Mononuclear cell (primary cell): ENCODE data around the gene GPR155. TPM values are rescaled to one million over a fixed set of nuclear protein-coding genes. Genes with fewer than 3 reads are reported as not detected.

Experiments
- H3K27me3 ChIP-seq: 2 replicates; pipeline ENCODE4 v1.6.0; 2011; ENCODE audit warnings: low read length, control low read depth; ENCODE audit not compliant: insufficient read depth
- H3K4me1 ChIP-seq: 2 replicates; pipeline ENCODE4 v1.5.1; 2011; ENCODE audit warnings: mild to moderate bottlenecking, low read length, control low read depth; ENCODE audit not compliant: insufficient read depth
- H3K4me3 ChIP-seq: 2 replicates; pipeline ENCODE4 v1.5.1; 2011; ENCODE audit warnings: mild to moderate bottlenecking, low read length, moderate library complexity
- H3K9me3 ChIP-seq: 2 replicates; pipeline ENCODE4 v1.5.1; 2011; ENCODE audit warnings: low read depth, mild to moderate bottlenecking, control low read depth, low read length
- total RNA-seq: library from RNA; depleted of rRNA; stranded (reverse); fragments of >200 nt; gene quantifications from one replicate; pipeline ENCODE4 v1.2.3, GENCODE V29; 2012

Gene GPR155
- total RNA-seq, 1 donor, result 12.9 TPM

DNA sequence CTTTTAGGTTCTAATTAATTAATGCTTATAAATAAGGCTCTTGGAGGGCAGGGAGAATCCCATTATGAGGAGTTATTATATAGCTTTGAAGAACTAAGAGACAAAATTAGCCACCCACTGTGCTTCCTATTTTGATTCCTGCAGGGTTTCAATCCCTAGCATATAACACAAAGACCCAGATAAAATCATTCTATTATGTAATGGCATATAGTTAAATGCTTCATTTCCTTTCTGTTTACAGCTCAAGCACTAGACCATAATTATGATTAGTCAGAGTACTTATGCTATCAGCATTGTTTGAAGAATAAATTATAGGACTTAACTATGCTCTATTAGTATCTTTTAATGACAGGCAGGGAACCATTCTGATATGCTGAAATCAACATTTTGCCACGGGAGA lies 9.1 kb downstream of the GPR155 start:
- H3K27me3 ChIP-seq, result no peaks in the 10 kb centered on the region
- H3K4me3 ChIP-seq, result no peak overlapping the region
- H3K9me3 ChIP-seq, result no peaks in the 10 kb centered on the region
- H3K4me1 ChIP-seq, result no peaks in the 10 kb centered on the region

DNA sequence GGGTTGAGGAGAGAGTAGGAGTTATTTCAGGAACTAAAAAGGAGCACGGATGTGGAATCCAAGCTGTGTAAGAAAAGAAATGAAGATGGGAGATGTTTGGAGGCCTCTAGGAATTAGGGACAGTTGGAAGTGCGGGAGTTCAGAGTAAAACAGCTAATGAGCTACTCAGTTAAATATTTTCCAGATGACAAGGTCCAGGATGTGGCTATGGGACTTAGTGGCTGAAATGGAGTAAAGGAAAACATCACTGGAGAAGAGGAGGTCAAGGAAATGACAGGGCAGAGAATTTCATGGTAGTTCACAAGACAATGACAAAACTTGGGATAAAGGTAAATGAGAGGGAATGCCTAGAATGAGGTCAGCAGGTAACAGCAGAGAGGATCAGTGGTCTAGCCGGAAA lies 13.0 kb downstream of the GPR155 start:
- Histone ChIP-seq H3K9me3 (no peaks in the 10 kb centered on the region), H3K27me3 (no peaks in the 10 kb centered on the region), H3K4me3 (no peak overlapping the region), H3K4me1 (no peaks in the 10 kb centered on the region)

DNA sequence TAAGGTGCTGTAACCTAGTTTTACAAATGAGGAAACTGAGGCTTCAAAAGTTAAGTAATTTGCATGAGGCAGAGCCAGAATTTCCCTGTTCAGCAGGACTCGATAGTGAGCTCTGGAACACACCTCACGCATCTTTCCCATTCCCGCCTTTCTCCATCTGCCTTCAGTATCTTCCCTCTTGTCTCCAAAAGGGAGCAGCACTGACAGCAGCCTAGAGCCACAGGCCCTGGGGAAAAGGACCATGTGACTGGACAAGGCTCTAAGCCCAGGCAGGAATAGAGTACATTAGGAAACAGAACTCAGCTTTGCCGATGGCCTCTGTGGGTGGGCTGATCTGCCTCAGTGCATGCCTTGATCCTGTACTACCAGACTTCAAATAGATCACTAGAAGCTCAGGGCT lies 21.5 kb downstream of the GPR155 start:
- Histone ChIP-seq H3K27me3 (no peaks in the 10 kb centered on the region), H3K9me3 (no peaks in the 10 kb centered on the region), H3K4me1 (no peaks in the 10 kb centered on the region), H3K4me3 (no peak overlapping the region)

GRCh38 chr2:174461221-174461620 lies 25.6 kb downstream of the GPR155 start:
- H3K9me3 ChIP-seq, result no peaks in the 10 kb centered on the region
- H3K27me3 ChIP-seq, result no peaks in the 10 kb centered on the region
- H3K4me1 ChIP-seq, result no peaks in the 10 kb centered on the region
- no peak overlapping the region for H3K4me3 ChIP-seq

GRCh38 chr2:174454566-174454965 lies 32.3 kb downstream of the GPR155 start:
- Histone ChIP-seq H3K27me3 (no peaks in the 10 kb centered on the region), H3K9me3 (no peaks in the 10 kb centered on the region), H3K4me1 (peaks cover 3% of the 10 kb centered on the region), H3K4me3 (no peak overlapping the region)

GRCh38 chr2:174450021-174450816 lies 36.6 kb downstream of the GPR155 start:
- H3K4me3 ChIP-seq, result no peak overlapping the region
- no peaks in the 10 kb centered on the region for H3K27me3 ChIP-seq
- peaks cover 3% of the 10 kb centered on the region for H3K4me1 ChIP-seq
- H3K9me3 ChIP-seq, result no peaks in the 10 kb centered on the region

GRCh38 chr2:174449033-174449432 lies 37.8 kb downstream of the GPR155 start:
- Histone ChIP-seq H3K4me3 (no peak overlapping the region), H3K9me3 (no peaks in the 10 kb centered on the region), H3K4me1 (peaks cover 3% of the 10 kb centered on the region), H3K27me3 (no peaks in the 10 kb centered on the region)

DNA sequence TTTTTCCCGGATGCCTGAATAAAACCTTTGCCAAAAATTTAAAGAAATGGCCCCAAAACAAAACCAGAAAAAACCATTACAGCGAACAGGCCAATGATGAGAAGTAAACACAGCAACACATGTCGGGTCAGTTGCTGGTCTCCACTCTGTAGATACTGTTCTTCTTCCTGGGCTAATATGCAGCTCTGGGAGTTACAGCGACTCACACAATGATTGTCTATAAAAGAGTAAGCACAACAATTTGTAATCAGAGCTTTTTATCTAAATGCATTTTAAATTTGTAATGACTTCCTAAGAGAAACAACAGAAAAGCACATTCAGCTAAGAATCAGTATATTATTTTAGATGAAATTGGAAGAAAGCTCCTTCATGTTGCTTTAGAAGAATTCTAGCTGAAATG lies 40.3 kb downstream of the GPR155 start:
- Histone ChIP-seq H3K4me1 (peaks cover 3% of the 10 kb centered on the region), H3K9me3 (no peaks in the 10 kb centered on the region), H3K4me3 (no peak overlapping the region)

DNA sequence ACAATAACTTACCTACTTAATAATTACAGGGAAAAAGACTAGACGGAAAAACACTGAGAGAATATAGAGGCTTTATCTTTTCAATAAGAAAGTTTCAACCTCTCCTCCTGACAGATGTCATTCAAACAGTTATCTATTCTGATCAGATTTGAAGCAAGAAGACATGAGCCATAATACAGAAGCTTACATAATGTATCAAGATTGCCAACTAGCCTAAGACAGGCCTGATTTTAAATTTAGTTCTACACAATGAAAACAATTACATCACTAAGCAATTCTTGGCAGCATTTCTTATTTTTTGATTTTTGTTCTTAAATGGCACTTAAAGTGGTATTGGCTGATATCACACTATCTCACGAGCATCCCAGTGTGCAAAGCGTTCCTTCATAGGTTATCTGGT lies 41.6 kb downstream of the GPR155 start:
- peaks cover 3% of the 10 kb centered on the region for H3K4me1 ChIP-seq
- no peaks in the 10 kb centered on the region for H3K9me3 ChIP-seq
- no peaks in the 10 kb centered on the region for H3K27me3 ChIP-seq
- no peak overlapping the region for H3K4me3 ChIP-seq

More for the DNA sequence above, 40.3 kb downstream of the GPR155 start:
- no peaks in the 10 kb centered on the region for H3K27me3 ChIP-seq

- no peaks in the 10 kb centered on the region for H3K9me3 ChIP-seq
- H3K4me3 ChIP-seq, result no peak overlapping the region
- no peaks in the 10 kb centered on the region for H3K27me3 ChIP-seq
- no peaks in the 10 kb centered on the region for H3K4me1 ChIP-seq
Measured at GRCh38 chr2:174444761-174445160, 42.1 kb downstream of the GPR155 start.

- Histone ChIP-seq H3K9me3 (no peaks in the 10 kb centered on the region), H3K27me3 (no peaks in the 10 kb centered on the region), H3K4me1 (no peaks in the 10 kb centered on the region), H3K4me3 (no peak overlapping the region)
Measured at GRCh38 chr2:174442546-174443510, 44.0 kb downstream of the GPR155 start.

DNA sequence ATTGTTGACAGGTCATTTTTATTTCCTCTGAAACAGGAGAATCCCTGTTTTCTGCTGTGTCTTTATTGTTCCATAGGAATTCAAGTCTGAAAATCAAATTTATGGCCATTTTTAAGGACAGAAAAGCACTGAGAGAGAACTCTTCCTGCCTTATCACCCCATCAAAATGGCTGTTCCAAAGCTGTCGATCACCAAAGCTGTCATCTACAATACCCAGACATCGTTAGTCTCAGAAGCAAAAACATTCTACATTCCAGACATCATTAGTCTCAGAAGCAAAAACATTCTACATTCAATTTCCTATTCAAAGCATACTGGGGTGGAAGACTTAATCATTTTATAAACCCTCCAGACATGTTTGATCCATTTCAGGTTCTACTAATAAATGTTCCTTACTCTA lies 46.9 kb downstream of the GPR155 start:
- no peaks in the 10 kb centered on the region for H3K4me1 ChIP-seq
- H3K9me3 ChIP-seq, result no peaks in the 10 kb centered on the region
- no peaks in the 10 kb centered on the region for H3K27me3 ChIP-seq
- H3K4me3 ChIP-seq, result no peak overlapping the region

- no peak overlapping the region for H3K4me3 ChIP-seq
- no peaks in the 10 kb centered on the region for H3K9me3 ChIP-seq
- H3K27me3 ChIP-seq, result no peaks in the 10 kb centered on the region
- H3K4me1 ChIP-seq, result no peaks in the 10 kb centered on the region
Measured at GRCh38 chr2:174439323-174439722, 47.5 kb downstream of the GPR155 start.

- no peak overlapping the region for H3K4me3 ChIP-seq
- no peaks in the 10 kb centered on the region for H3K27me3 ChIP-seq
- no peaks in the 10 kb centered on the region for H3K4me1 ChIP-seq
- no peaks in the 10 kb centered on the region for H3K9me3 ChIP-seq
Measured at GRCh38 chr2:174438146-174438886, 48.5 kb downstream of the GPR155 start.

- no peaks in the 10 kb centered on the region for H3K4me1 ChIP-seq
- H3K27me3 ChIP-seq, result no peaks in the 10 kb centered on the region
- no peak overlapping the region for H3K4me3 ChIP-seq
- H3K9me3 ChIP-seq, result no peaks in the 10 kb centered on the region
Measured at GRCh38 chr2:174436351-174436750, 50.5 kb downstream of the GPR155 start.
